ENCODE data around the gene MIR17HG. TPM values are rescaled to one million over a fixed set of nuclear protein-coding genes. Genes with fewer than 3 reads are reported as not detected.
"Not testable (repeated sequence)": the region's sequence is repeated elsewhere in the genome, so short reads cannot be mapped to it uniquely, and the experiment has no call there.

MIR17HG gene
- total RNA-seq, 2 experiments from 2014 or later: 11.7 to 12.9 TPM

GRCh38 chr13:91314888-91315287, 32.6 kb upstream of the MIR17HG start:
- intact Hi-C loops (cut with micrococcal nuclease): loop anchor here (1.0 kb wide), 1 partner anchor 16 kb away; no protein-coding TSS in a partner anchor
- peaks cover 2% of the 10 kb centered on the region for H3K27me3 Mint-ChIP-seq (ENCODE audit: low read depth)
- H3K36me3 Mint-ChIP-seq (ENCODE audit: low read depth): no peaks in the 10 kb centered on the region
- H3K9me3 Mint-ChIP-seq: no peaks in the 10 kb centered on the region
- peaks cover 8% of the 10 kb centered on the region for H3K4me1 Mint-ChIP-seq (ENCODE audit: low read depth)
- CTCF ChIA-PET: interaction anchor here (1.1 to 3.3 kb wide), 4 partner anchors 14 to 58 kb away, joined by 3 to 10 read pairs (median 4); no protein-coding TSS in a partner anchor
- H3K4me3 Mint-ChIP-seq: no peak overlapping the region
- no peak overlapping the region for H3K27ac Mint-ChIP-seq
- DNase-seq: no peak

GRCh38 chr13:91318886-91319285, 28.6 kb upstream of the MIR17HG start:
- Mint-ChIP-seq H3K4me1 (ENCODE audit: low read depth) (peaks cover 13% of the 10 kb centered on the region), H3K4me3 (no peak overlapping the region), H3K27ac (no peak overlapping the region), H3K27me3 (ENCODE audit: low read depth) (peaks cover 2% of the 10 kb centered on the region), H3K9me3 (no peaks in the 10 kb centered on the region), H3K36me3 (ENCODE audit: low read depth) (no peaks in the 10 kb centered on the region)
- intact Hi-C loops (cut with micrococcal nuclease): no loop called here
- no peak for DNase-seq
- CTCF ChIA-PET: interaction anchor here (1.0 kb wide), 1 partner anchor 30 kb away, joined by 3 read pairs; no protein-coding TSS in a partner anchor

GRCh38 chr13:91319996-91320395, 27.5 kb upstream of the MIR17HG start:
- Mint-ChIP-seq H3K27me3 (ENCODE audit: low read depth) (peaks cover 2% of the 10 kb centered on the region), H3K36me3 (ENCODE audit: low read depth) (no peaks in the 10 kb centered on the region), H3K4me1 (ENCODE audit: low read depth) (peaks cover 13% of the 10 kb centered on the region), H3K27ac (no peak overlapping the region), H3K4me3 (no peak overlapping the region), H3K9me3 (no peaks in the 10 kb centered on the region)
- intact Hi-C loops (cut with micrococcal nuclease): no loop called here
- CTCF ChIA-PET: interaction anchor here (0.7 kb wide), 1 partner anchor 52 kb away, joined by 3 read pairs; no protein-coding TSS in a partner anchor
- no peak for DNase-seq

GRCh38 chr13:91320990-91321389, 26.5 kb upstream of the MIR17HG start:
- peaks cover 13% of the 10 kb centered on the region for H3K4me1 Mint-ChIP-seq (ENCODE audit: low read depth)
- H3K27ac Mint-ChIP-seq; DNase-seq; H3K9me3 Mint-ChIP-seq; intact Hi-C loops (cut with micrococcal nuclease); H3K4me3 Mint-ChIP-seq; H3K36me3 Mint-ChIP-seq (ENCODE audit: low read depth); H3K27me3 Mint-ChIP-seq (ENCODE audit: low read depth): not testable (repeated sequence)
- CTCF ChIA-PET: interaction anchor here (0.7 kb wide), 1 partner anchor 11 kb away, joined by 6 read pairs; no protein-coding TSS in a partner anchor

GRCh38 chr13:91323349-91323748, 24.1 kb upstream of the MIR17HG start:
- peak; percentile 52 for DNase-seq
- Mint-ChIP-seq H3K27ac (no peak overlapping the region), H3K36me3 (ENCODE audit: low read depth) (no peaks in the 10 kb centered on the region), H3K4me1 (ENCODE audit: low read depth) (peaks cover 13% of the 10 kb centered on the region), H3K27me3 (ENCODE audit: low read depth) (no peaks in the 10 kb centered on the region), H3K4me3 (no peak overlapping the region), H3K9me3 (no peaks in the 10 kb centered on the region)
- CTCF ChIA-PET: interaction anchor here (0.6 to 1.9 kb wide), 3 partner anchors 11 to 164 kb away, joined by 3 to 8 read pairs (median 7); no protein-coding TSS in a partner anchor
- intact Hi-C loops (cut with micrococcal nuclease): no loop called here

GRCh38 chr13:91326146-91326545, 21.3 kb upstream of the MIR17HG start:
- CTCF ChIA-PET: interaction anchor here (1.6 kb wide), 1 partner anchor 13 kb away, joined by 6 read pairs; no protein-coding TSS in a partner anchor
- Mint-ChIP-seq H3K4me1 (ENCODE audit: low read depth) (peaks cover 18% of the 10 kb centered on the region), H3K27ac (no peak overlapping the region), H3K27me3 (ENCODE audit: low read depth) (no peaks in the 10 kb centered on the region), H3K36me3 (ENCODE audit: low read depth) (no peaks in the 10 kb centered on the region), H3K4me3 (no peak overlapping the region), H3K9me3 (no peaks in the 10 kb centered on the region)
- intact Hi-C loops (cut with micrococcal nuclease): no loop called here
- no peak for DNase-seq

GRCh38 chr13:91328726-91329125, 18.8 kb upstream of the MIR17HG start:
- no peaks in the 10 kb centered on the region for H3K27me3 Mint-ChIP-seq (ENCODE audit: low read depth)
- intact Hi-C loops (cut with micrococcal nuclease): no loop called here
- peaks cover 18% of the 10 kb centered on the region for H3K4me1 Mint-ChIP-seq (ENCODE audit: low read depth)
- H3K9me3 Mint-ChIP-seq: peaks cover 5% of the 10 kb centered on the region
- no peak overlapping the region for H3K27ac Mint-ChIP-seq
- no peak overlapping the region for H3K4me3 Mint-ChIP-seq
- no peaks in the 10 kb centered on the region for H3K36me3 Mint-ChIP-seq (ENCODE audit: low read depth)
- CTCF ChIA-PET: interaction anchor here (1.0 kb wide), 1 partner anchor 15 kb away, joined by 3 read pairs; no protein-coding TSS in a partner anchor
- no peak for DNase-seq

GRCh38 chr13:91329733-91330132, 17.8 kb upstream of the MIR17HG start:
- Mint-ChIP-seq H3K4me1 (ENCODE audit: low read depth) (peaks cover 22% of the 10 kb centered on the region), H3K4me3 (no peak overlapping the region), H3K27me3 (ENCODE audit: low read depth) (no peaks in the 10 kb centered on the region), H3K27ac (no peak overlapping the region), H3K9me3 (peaks cover 5% of the 10 kb centered on the region), H3K36me3 (ENCODE audit: low read depth) (no peaks in the 10 kb centered on the region)
- intact Hi-C loops (cut with micrococcal nuclease): no loop called here
- CTCF ChIA-PET: interaction anchor here (2.0 kb wide), 1 partner anchor 76 kb away, joined by 5 read pairs; no protein-coding TSS in a partner anchor
- no peak for DNase-seq

- Mint-ChIP-seq H3K4me3 (peak overlapping the region; percentile 22), H3K9me3 (peaks cover 5% of the 10 kb centered on the region), H3K36me3 (ENCODE audit: low read depth) (no peaks in the 10 kb centered on the region), H3K27ac (peak overlapping the region; percentile 41), H3K27me3 (ENCODE audit: low read depth) (no peaks in the 10 kb centered on the region), H3K4me1 (ENCODE audit: low read depth) (peaks cover 22% of the 10 kb centered on the region)
- CTCF ChIA-PET: interaction anchor here (0.9 to 2.0 kb wide), 6 partner anchors 9 to 391 kb away, joined by 3 to 7 read pairs (median 4); partner anchors contain the start of gene MIR17HG
- intact Hi-C loops (cut with micrococcal nuclease): loop anchor here (1.0 kb wide), 3 partner anchors 15 to 38 kb away; no protein-coding TSS in a partner anchor
- no peak for DNase-seq
Observed at GRCh38 chr13:91331047-91331915, 16.2 kb upstream of the MIR17HG start.

GRCh38 chr13:91346062-91346461, 1.4 kb upstream of the MIR17HG start:
- DNase-seq: peak; percentile 27
- H3K27ac Mint-ChIP-seq: peak overlapping the region; percentile 99
- no peaks in the 10 kb centered on the region for H3K9me3 Mint-ChIP-seq
- no peaks in the 10 kb centered on the region for H3K27me3 Mint-ChIP-seq (ENCODE audit: low read depth)
- CTCF ChIA-PET: interaction anchor here (0.7 to 1.7 kb wide), 5 partner anchors 15 to 60 kb away, joined by 3 to 8 read pairs (median 3); no protein-coding TSS in a partner anchor
- intact Hi-C loops (cut with micrococcal nuclease): loop anchor here (1.0 kb wide), 1 partner anchor 15 kb away; no protein-coding TSS in a partner anchor
- H3K4me1 Mint-ChIP-seq (ENCODE audit: low read depth): peaks cover 40% of the 10 kb centered on the region
- H3K4me3 Mint-ChIP-seq: peak overlapping the region; percentile 38
- H3K36me3 Mint-ChIP-seq (ENCODE audit: low read depth): peaks cover 22% of the 10 kb centered on the region

- Mint-ChIP-seq H3K27ac (peak overlapping the region; percentile 99), H3K4me3 (peak overlapping the region; percentile 92), H3K4me1 (ENCODE audit: low read depth) (peaks cover 43% of the 10 kb centered on the region), H3K9me3 (no peaks in the 10 kb centered on the region), H3K36me3 (ENCODE audit: low read depth) (peaks cover 30% of the 10 kb centered on the region), H3K27me3 (ENCODE audit: low read depth) (no peaks in the 10 kb centered on the region)
- DNase-seq: peak; percentile 70
- CTCF ChIA-PET: interaction anchor here (0.7 to 1.7 kb wide), 5 partner anchors 12 to 59 kb away, joined by 3 to 8 read pairs (median 3); no protein-coding TSS in a partner anchor
- intact Hi-C loops (cut with micrococcal nuclease): loop anchor here (1.0 kb wide), 2 partner anchors 16 to 51 kb away; partner anchors contain the start of gene GPC5
Observed at GRCh38 chr13:91346850-91347201, 661 bp upstream of the MIR17HG start.

All from activated naive CD4-positive, alpha-beta T cell treated with anti-CD3 and anti-CD28 coated beads for 36 hours (primary cell).